ENCODE measurements around the gene STK4.

Gene STK4

GRCh38 chr20:44930517-44931168 is 35.7 kb upstream of the STK4 start:
- TF ChIP-seq SIN3A (IDR thresholded peaks at IDR 0.05; ENCODE audit: borderline replicate concordance, insufficient read depth, low read length): no peak

- TF ChIP-seq FOXP2 (optimal IDR thresholded peaks at IDR 0.05; ENCODE audit: borderline replicate concordance, extremely low read depth, extremely low read length, insufficient read depth) (no peak), REST (IDR thresholded peaks at IDR 0.05; ENCODE audit: insufficient read depth in 1 of 2, low read depth in 2 of 2, low read length in 2 of 2) (no peak), POLR2AphosphoS5 (IDR thresholded peaks at IDR 0.05; ENCODE audit: low read depth, low read length) (no peak), TAF1 (IDR thresholded peaks at IDR 0.05; ENCODE audit: borderline replicate concordance, insufficient read depth, low read length) (no peak), SIN3A (IDR thresholded peaks at IDR 0.05; ENCODE audit: borderline replicate concordance, insufficient read depth, low read length) (no peak)
These were observed 34.4 kb upstream of the STK4 start for GRCh38 chr20:44931911-44932310.

- TF ChIP-seq SIN3A (IDR thresholded peaks at IDR 0.05; ENCODE audit: borderline replicate concordance, insufficient read depth, low read length) (no peak), REST (IDR thresholded peaks at IDR 0.05; ENCODE audit: insufficient read depth in 1 of 2, low read depth in 2 of 2, low read length in 2 of 2) (no peak), TAF1 (IDR thresholded peaks at IDR 0.05; ENCODE audit: borderline replicate concordance, insufficient read depth, low read length) (no peak), FOXP2 (optimal IDR thresholded peaks at IDR 0.05; ENCODE audit: borderline replicate concordance, extremely low read depth, extremely low read length, insufficient read depth) (no peak)
These were observed 33.4 kb upstream of the STK4 start for GRCh38 chr20:44932916-44933315.

DNA sequence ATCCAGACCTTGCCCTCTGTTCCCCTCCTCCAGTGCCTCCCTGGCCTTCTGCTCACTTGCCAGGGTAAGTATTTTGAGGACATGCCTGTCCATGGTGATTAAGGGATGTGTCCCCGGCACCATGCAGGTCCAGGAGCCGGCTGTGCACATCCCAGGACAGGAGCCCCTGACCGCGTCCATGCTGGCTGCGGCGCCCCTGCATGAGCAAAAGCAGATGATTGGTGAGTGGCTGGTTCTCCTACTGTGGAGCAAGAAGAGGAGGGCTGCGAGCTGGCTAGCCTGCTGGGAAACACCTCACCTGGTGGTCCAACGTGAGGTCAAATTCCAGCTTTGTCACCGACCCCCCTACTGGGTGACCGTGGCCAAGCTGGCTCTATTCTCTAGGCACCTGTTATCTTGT is 29.8 kb upstream of the STK4 start:
- TF ChIP-seq REST (IDR thresholded peaks at IDR 0.05; ENCODE audit: insufficient read depth in 1 of 2, low read depth in 2 of 2, low read length in 2 of 2) (no peak), POLR2AphosphoS5 (IDR thresholded peaks at IDR 0.05; ENCODE audit: low read depth, low read length) (no peak), TAF1 (IDR thresholded peaks at IDR 0.05; ENCODE audit: borderline replicate concordance, insufficient read depth, low read length) (no peak), SIN3A (IDR thresholded peaks at IDR 0.05; ENCODE audit: borderline replicate concordance, insufficient read depth, low read length) (no peak), FOXP2 (optimal IDR thresholded peaks at IDR 0.05; ENCODE audit: borderline replicate concordance, extremely low read depth, extremely low read length, insufficient read depth) (no peak)

GRCh38 chr20:44938637-44939036 is 27.7 kb upstream of the STK4 start:
- TF ChIP-seq REST (IDR thresholded peaks at IDR 0.05; ENCODE audit: insufficient read depth in 1 of 2, low read depth in 2 of 2, low read length in 2 of 2): no peak
